Stimulated activated naive B cell treated with anti-CD40 and anti-IgM and Interleukin-4, amounts not matched to agents 10 μg/mL and 1 μg/mL and 100 μg/mL, for 72 hours (primary cell): ENCODE measurements around the gene GPR17.
A peak's percentile ranks its signal among the peaks of the same experiment; 100 is the strongest.

Experiments used
- ATAC-seq, 2 donors: fragments of 150-1000 bp; cut with Tn5 transposase; replicated peaks; 2 replicates each; pipeline ENCODE4 v1.10.0; 2021; ENCODE audit warnings: moderate library complexity in 1 of 2
- DNase-seq: peaks from one replicate; pipeline ENCODE4 v3.0.0; 2021
- H3K27ac Mint-ChIP-seq: one replicate; pipeline ENCODE4 v1.8.0; 2022; ENCODE audit warnings: mild to moderate bottlenecking, mixed read lengths
- H3K27me3 Mint-ChIP-seq, 2 donors: one replicate each; pipeline ENCODE4 v1.8.0; 2022; ENCODE audit warnings: mixed read lengths in 2 of 2
- H3K36me3 Mint-ChIP-seq, 2 donors: one replicate each; pipeline ENCODE4 v1.8.0; 2022; ENCODE audit warnings: mixed read lengths in 2 of 2, mild to moderate bottlenecking in 1 of 2
- H3K4me1 Mint-ChIP-seq, 2 donors: one replicate each; pipeline ENCODE4 v1.8.0; 2022; ENCODE audit warnings: mixed read lengths in 2 of 2, mild to moderate bottlenecking in 1 of 2
- H3K4me3 Mint-ChIP-seq, 2 donors: one replicate each; pipeline ENCODE4 v1.8.0; 2022; ENCODE audit warnings: mild to moderate bottlenecking in 2 of 2, mixed read lengths in 2 of 2, moderate library complexity in 1 of 2
- H3K9me3 Mint-ChIP-seq, 2 donors: one replicate each; pipeline ENCODE4 v1.8.0; 2022; ENCODE audit warnings: mixed read lengths in 2 of 2, mild to moderate bottlenecking in 1 of 2

GPR17 gene

DNA sequence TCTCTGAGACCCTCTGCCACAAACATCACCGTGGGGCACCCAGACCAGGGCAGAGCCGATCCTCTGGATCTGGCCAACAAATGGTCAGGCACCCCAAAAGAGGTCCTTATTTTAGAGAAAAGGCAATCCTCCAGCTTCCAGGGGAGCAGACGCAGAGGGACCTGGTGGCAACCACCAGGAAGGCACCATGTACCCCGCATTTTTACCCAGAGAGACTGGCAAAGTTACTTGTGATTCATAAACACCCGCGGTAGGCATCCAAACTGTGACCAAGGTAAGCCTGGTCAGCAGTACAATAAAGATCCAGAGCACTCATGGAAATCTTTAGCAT is 18.9 kb downstream of the GPR17 start:
- DNase-seq (no peak), ATAC-seq (no peak)
- no peak overlapping the region for H3K4me3 Mint-ChIP-seq
- H3K4me1 Mint-ChIP-seq, result peaks cover 5 to 12% of the 10 kb centered on the region in 2 donors
- no peak overlapping the region for H3K27ac Mint-ChIP-seq
- H3K36me3 Mint-ChIP-seq, result no peaks in the 10 kb centered on the region
- peaks cover 33 to 59% of the 10 kb centered on the region in 2 donors for H3K27me3 Mint-ChIP-seq
- no peaks in the 10 kb centered on the region for H3K9me3 Mint-ChIP-seq

DNA sequence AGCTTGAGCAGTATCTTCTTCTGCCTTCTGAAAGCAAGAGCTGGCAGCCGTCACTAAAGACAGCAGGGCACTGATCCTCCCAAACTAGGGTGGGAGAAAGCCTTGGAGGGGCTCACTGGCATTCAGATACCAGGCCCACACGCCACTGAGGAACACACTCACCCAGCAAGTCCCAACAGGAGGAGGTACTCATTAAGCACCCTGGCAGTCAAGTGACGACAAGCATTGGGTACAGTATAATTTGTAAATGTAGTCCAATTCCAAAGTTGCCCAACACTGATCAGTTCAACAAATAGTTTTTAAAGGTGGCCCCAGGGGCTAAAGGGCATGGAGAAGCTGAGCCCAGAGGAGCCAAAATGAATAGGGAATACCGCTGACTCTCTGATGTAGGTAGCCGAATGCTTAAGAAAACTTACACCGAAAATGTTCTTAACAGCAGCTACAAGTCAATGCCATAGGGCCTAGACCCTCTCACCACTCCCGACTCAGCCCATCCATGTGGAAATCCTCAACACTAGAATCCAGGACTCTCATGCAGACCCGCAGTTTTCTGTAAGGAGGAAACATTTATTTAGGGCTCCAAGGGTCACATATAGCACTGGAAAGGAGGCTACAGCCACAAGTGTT is 19.4 kb downstream of the GPR17 start:
- H3K27ac Mint-ChIP-seq, result no peak overlapping the region
- H3K9me3 Mint-ChIP-seq, result no peaks in the 10 kb centered on the region
- no peak overlapping the region for H3K4me3 Mint-ChIP-seq
- no peak for ATAC-seq
- DNase-seq, result no peak
- H3K4me1 Mint-ChIP-seq, result peaks cover 4 to 9% of the 10 kb centered on the region in 2 donors
- H3K36me3 Mint-ChIP-seq, result no peaks in the 10 kb centered on the region
- peaks cover 33 to 59% of the 10 kb centered on the region in 2 donors for H3K27me3 Mint-ChIP-seq

DNA sequence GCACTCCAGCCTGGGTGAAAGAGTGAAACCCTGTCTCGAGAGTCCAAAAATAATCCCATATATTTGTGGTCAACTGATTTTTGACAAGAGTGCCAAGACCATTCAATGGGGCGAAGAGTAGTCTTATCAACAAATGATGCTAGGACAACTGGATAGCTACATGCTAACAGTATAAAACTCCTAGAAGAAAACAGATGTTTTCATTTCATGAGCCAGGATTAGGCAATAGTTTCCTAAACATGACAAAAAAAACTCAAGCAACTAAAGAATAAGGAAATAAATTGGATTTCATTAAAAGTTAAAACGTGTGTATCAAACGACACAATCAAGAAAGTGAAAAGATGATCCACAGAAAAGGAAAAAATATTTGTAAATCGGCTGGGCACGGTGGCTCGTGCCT is 23.1 kb downstream of the GPR17 start:
- DNase-seq, result no peak
- Mint-ChIP-seq H3K36me3 (no peaks in the 10 kb centered on the region), H3K4me1 (peaks cover 4% of the 10 kb centered on the region in 2 donors), H3K4me3 (no peak overlapping the region), H3K9me3 (no peaks in the 10 kb centered on the region), H3K27me3 (peaks cover 24 to 49% of the 10 kb centered on the region in 2 donors), H3K27ac (no peak overlapping the region)
- ATAC-seq, result no peak

DNA sequence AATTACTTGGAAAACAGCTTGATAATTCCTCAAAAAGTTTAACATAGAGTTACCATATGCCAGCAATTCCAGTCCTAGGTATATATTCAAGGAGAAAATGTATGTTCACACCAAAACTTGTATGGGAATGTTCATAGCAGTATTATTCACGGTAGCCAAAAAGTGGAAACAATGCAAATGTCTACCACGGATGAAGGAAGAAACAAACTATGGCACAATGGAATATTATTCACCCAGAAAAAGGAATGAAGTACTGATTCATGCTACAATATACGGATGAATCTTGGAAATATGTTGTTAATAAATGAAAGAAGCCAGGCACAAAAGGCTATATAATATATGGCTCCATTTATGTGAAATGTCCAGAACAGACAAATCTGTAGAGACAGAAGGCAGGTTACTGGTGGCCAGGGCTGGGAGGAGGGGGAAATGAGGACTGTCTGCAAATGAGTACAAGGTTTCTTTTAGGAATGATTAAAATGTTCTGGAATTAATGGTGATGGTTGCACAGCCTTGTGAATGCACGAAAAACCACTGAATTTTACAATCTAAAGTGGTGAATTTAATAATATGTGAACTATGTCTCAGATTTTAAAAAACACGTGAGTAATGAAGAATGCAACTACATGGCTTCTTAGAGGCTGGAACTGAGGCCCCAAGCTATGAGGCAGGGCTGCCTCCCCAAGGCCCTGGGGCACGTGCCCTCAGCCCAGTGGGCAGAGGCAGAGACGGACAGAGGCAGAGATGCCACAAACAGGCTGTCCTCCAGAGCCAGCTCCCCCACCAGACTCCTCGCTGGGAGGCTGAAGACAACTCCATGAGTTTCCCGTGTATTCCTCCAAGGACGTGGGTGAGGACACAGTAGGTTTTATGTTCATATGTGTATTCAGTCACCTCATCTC is 24.4 kb downstream of the GPR17 start:
- no peak for DNase-seq
- Mint-ChIP-seq H3K27ac (no peak overlapping the region), H3K9me3 (no peaks in the 10 kb centered on the region), H3K36me3 (no peaks in the 10 kb centered on the region), H3K4me3 (no peak overlapping the region), H3K27me3 (peaks cover 22 to 43% of the 10 kb centered on the region in 2 donors), H3K4me1 (peaks cover 9 to 10% of the 10 kb centered on the region in 2 donors)
- ATAC-seq, result no peak

DNA sequence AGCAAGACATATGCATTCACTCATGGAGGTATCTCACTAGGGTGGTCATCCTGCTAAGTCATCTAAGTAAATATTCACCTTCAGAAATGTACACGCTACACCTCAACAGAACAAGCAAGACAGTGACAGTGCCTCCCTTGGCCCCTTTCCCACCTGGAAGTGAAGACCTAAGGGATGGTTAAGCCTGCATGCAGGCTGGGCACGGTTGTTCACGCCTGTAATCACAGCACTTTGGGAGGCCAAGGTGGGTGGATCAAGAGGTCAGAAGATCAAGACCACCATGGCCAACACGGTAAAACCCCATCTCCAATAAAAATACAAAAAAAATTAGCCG is 25.0 kb downstream of the GPR17 start:
- no peak overlapping the region for H3K4me3 Mint-ChIP-seq
- DNase-seq (no peak), ATAC-seq (no peak)
- H3K27me3 Mint-ChIP-seq, result peaks cover 23 to 40% of the 10 kb centered on the region in 2 donors
- no peak overlapping the region for H3K27ac Mint-ChIP-seq
- peaks cover 10 to 11% of the 10 kb centered on the region in 2 donors for H3K4me1 Mint-ChIP-seq
- H3K9me3 Mint-ChIP-seq, result no peaks in the 10 kb centered on the region
- no peaks in the 10 kb centered on the region for H3K36me3 Mint-ChIP-seq

DNA sequence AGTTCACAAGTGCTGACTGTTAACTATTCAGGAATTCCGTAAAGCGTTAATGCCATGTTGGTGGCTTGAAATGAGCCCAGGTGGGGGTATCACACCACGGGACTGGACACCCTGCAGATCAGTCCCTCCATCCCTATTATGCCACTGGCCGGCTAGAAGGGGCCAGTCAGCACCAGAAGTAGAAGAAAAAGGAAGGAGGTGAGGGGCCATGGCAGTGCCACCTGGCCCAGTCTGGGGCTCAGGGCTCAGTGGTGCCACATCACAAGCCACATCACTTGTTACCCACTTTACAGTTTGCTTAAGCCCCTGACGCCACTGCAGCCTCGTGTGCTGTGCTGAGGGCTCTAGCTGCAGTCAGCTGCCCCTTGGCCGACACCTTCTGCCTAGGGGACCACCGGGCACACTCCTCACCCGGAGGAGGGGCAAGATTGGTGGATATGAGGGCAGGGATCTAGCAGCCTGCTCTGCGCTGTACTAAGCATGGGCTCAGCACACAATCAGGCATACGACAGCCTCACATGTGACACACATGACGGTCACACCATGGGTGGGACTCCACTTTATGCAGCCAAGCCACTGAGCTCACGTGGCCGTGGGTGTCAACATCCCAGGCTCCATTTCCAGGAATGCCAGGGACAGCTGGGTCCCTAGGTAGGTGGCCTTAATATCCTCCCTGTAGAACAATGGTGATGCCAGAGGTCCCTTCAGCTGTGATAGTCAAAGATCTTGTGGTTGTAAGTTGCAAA is 25.8 kb downstream of the GPR17 start:
- no peak for DNase-seq
- peaks cover 10 to 11% of the 10 kb centered on the region in 2 donors for H3K4me1 Mint-ChIP-seq
- peaks cover 28 to 37% of the 10 kb centered on the region in 2 donors for H3K27me3 Mint-ChIP-seq
- no peaks in the 10 kb centered on the region for H3K9me3 Mint-ChIP-seq
- no peak overlapping the region for H3K4me3 Mint-ChIP-seq
- H3K36me3 Mint-ChIP-seq, result no peaks in the 10 kb centered on the region
- H3K27ac Mint-ChIP-seq, result no peak overlapping the region
- ATAC-seq, result no peak

DNA sequence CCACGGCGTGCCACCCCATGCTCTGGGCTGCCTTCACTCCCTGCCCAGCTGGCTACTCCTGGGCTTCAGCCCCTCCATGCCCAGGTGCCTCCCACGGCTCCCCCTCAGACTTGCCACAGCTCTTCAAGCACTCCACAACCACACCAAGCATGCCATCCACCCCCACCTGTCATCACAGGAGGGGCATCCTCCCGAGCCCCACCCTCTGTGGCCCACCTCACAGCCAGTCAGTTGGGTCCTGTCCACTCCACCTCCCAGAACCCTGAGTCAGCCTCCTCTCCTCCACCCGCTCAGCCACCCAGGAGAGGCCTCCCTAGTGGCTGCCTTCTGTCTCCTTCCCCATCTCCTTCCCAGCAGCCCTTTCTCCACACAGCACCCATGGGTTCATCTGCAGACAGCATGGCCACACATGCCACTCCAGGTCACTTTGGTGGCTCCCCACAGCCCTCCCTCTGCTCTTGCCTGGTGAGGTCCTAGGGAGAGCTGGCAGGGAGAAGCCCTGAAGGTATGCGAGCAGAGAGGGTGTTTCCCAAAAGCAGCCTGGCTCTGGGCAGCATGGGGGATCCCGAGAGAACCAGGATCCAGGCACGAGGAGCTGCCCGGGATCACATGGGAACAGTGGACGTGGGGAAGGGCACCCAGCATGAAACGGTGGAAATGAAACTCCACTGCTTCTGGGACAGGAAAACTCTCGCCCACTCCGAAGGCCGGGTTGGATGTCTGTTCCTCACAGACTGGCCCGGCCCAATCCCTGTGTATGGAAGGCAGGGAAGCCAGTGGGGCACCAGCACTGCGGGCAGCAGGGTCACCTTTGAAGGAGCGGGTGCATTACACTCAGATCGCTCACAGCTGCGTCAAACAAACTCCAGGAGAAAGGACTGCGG is 26.6 kb downstream of the GPR17 start:
- H3K4me1 Mint-ChIP-seq, result peaks cover 10 to 11% of the 10 kb centered on the region in 2 donors
- ATAC-seq (peak in 1 of 2 donors; percentile 21), DNase-seq (no peak)
- no peaks in the 10 kb centered on the region for H3K9me3 Mint-ChIP-seq
- no peak overlapping the region for H3K4me3 Mint-ChIP-seq
- H3K27me3 Mint-ChIP-seq, result peaks cover 36 to 42% of the 10 kb centered on the region in 2 donors
- no peaks in the 10 kb centered on the region for H3K36me3 Mint-ChIP-seq
- peak overlapping the region; percentile 62 for H3K27ac Mint-ChIP-seq

DNA sequence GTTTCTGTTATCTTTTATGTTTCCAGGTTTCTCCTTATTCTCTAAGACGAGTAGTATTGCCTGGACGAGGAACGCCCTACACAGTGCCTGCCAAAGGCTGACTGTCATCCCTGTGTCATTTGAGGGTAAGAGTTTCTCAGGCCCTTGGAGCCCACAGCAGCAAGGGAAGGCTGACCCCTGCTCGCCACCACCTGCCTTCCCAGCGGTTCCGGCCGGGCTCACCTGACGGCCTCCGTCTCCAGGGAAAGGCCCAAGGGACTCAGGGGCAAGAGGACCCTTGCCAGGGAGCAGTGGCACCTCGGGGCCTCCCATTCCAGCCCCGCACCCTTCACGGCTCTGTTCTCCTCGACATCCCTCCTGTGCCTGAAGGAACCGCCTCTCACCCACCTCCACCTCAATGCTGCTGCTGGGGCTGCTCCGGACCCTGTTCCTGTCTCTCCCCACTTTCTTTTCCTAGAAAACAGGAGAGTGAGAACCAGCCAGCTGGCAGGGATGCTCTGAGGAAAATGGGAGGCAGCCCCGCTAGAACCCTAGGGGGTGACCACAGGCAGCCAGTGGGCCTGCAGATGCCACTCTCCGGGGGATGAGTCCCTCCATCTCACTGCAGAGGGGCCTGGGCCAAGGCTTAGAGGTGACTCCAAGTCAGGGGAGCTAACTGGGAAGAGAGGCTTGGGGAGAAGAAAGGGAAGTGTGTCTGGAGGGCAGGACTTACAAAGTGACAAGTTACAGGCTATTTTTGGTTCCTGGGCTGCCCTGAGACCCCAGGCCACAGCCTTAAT is 27.5 kb downstream of the GPR17 start:
- peaks cover 42 to 49% of the 10 kb centered on the region in 2 donors for H3K27me3 Mint-ChIP-seq
- DNase-seq, result no peak
- peaks cover 10 to 13% of the 10 kb centered on the region in 2 donors for H3K4me1 Mint-ChIP-seq
- H3K4me3 Mint-ChIP-seq, result peak overlapping the region in 1 of 2 donors; percentile 78
- H3K9me3 Mint-ChIP-seq, result no peaks in the 10 kb centered on the region
- no peak overlapping the region for H3K27ac Mint-ChIP-seq
- ATAC-seq, result no peak
- H3K36me3 Mint-ChIP-seq, result no peaks in the 10 kb centered on the region

DNA sequence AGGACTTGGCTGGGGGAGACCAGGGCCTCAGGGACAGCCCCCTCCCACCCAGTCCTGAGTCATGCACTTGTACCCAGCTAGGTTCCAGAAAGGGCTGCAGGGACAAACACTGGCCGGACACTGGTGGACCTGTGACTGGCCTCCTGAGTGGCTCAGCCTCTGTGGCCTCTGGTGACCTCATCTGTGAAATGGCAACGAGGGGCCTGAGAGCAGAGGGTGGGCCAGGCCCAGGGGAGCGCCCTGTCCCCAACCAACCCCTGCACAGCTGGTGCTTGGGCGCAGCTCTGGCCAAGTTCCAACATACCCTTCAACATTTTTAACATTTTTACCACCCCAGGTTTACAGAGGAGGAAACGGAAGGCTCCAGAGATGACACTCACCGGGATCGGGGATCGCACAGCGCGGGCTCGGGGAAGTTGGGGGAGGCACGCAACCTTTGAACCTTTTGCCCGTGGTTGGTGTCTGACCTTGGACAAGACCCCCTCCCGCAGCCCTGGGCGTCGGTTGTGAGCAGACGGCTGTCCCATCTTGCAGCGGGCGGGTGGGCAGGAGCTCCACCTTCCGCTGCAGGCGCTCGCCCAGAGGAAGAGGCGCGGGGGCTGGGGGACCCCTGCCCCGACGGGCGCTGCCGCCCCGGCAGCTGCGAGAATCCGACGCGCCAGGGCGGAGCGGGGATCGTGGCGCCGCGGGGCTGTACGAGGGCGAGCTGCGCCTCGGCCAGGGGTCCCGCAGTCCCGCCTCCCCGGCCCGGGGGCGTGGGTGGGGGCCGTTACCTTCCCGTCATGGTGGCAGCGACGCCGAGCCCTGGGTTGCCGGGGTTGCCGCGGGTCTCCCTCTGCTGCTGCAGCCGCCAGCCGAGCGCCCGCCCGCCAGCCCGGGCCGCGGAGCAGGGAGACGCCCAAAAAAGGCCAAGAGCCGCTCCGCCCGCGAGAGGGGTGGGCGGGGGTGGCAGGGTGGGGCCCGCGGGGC is 28.6 kb downstream of the GPR17 start:
- Mint-ChIP-seq H3K4me3 (peak overlapping the region; percentile 78 to 82), H3K27ac (no peak overlapping the region), H3K36me3 (no peaks in the 10 kb centered on the region), H3K27me3 (peaks cover 42 to 47% of the 10 kb centered on the region in 2 donors), H3K9me3 (no peaks in the 10 kb centered on the region), H3K4me1 (peaks cover 13 to 17% of the 10 kb centered on the region in 2 donors)
- peak; percentile 52 to 60 for ATAC-seq
- no peak for DNase-seq

DNA sequence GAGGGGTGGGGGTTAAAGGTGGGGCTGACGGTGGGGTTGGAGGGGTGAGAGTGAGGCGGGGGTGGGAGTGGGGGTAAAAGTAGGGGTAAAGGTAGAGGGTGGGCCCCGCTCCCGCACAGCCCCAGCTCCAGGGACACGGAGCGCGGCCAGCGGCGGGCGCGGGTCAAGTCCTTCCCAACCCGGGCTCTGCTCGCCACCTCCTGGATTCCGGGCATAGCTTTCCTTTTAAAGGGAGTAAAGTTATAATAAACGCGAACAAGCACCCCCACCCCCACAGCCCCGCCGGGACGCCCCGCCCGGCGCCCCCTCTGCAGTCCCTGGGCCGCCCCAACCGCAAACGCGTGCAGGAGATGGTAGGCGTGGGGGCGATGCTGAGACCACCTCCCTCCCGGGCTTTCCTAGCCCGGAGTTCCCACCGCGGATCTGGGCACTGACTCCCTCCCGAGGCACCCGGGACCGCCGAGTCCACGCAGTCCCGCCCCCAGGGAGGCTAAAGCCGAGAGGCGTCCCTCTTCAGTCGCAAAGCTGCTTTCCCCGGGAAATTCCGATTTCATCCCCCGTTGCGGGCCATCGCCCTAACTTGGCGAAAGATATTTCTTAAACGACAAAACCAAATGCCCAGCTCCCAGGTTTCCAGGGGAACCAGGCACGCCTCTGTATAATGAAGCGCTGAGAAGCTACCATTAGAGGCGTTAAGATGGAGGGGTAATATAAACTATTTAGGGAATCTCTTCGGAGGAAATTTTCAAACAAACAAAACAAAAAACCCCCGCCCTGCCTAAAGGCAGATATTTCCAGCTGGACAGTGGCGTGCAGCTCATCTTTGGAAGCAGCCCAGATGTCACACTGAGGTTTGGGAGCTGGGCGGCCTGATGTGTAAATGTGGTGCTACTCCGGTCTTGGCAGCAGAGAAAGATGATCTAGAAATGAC is 29.6 kb downstream of the GPR17 start, which contains the start of gene LIMS2:
LIMS2 (minus strand) TSS at position 200 of the 931 bp plus-strand sequence. CDS start 506 bp downstream, outside the sequence.
- Mint-ChIP-seq H3K9me3 (no peaks in the 10 kb centered on the region), H3K27ac (no peak within 1 kb of the TSS), H3K4me1 (peaks cover 17 to 20% of the 10 kb centered on the region in 2 donors), H3K4me3 (peak within 1 kb of the TSS; percentile 78 to 82), H3K27me3 (peaks cover 42 to 48% of the 10 kb centered on the region in 2 donors), H3K36me3 (no peaks in the 10 kb centered on the region)
- ATAC-seq (peak in 1 of 2 donors; percentile 16), DNase-seq (no peak)

DNA sequence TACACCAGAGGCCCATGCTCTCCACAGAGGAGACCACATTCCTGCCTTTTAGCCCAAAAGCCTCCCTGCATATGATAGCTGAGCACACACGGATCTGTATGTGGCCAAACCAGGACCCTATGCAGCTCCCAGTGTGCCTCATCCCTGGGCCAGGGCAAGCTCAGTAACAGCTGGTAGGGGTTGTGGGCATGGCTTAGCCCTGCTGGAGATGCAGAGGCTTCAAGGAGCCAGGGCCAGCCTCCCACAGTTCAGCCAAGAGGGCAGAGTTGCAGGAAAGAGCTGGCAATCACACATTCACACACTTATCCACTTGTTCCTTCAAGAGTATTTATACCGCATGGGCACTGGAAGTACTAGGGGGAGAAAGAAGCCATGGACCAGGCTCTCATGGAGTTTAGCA is 31.0 kb downstream of the GPR17 start:
- Mint-ChIP-seq H3K27ac (no peak overlapping the region), H3K27me3 (peaks cover 42 to 55% of the 10 kb centered on the region in 2 donors), H3K36me3 (no peaks in the 10 kb centered on the region), H3K4me3 (no peak overlapping the region), H3K9me3 (no peaks in the 10 kb centered on the region), H3K4me1 (peaks cover 25 to 29% of the 10 kb centered on the region in 2 donors)
- ATAC-seq (no peak), DNase-seq (no peak)
